Ishikawa (cell line): ENCODE measurements around the gene HSP90AB1.

ENCODE experiments used
- CEBPB ChIP-seq: IDR thresholded peaks from 2 replicates; pipeline ENCODE4 v1.6.1; 2012
- CREB1 ChIP-seq: IDR thresholded peaks from 2 replicates; pipeline ENCODE4 v1.6.1; 2012; ENCODE audit warnings: low read depth
- EGR1 ChIP-seq: IDR thresholded peaks from 2 replicates; pipeline ENCODE4 v1.6.1; 2012
- EP300 ChIP-seq: IDR thresholded peaks from 2 replicates; pipeline ENCODE4 v1.6.1; 2012; ENCODE audit warnings: borderline replicate concordance
- FOXM1 ChIP-seq: IDR thresholded peaks from 2 replicates; pipeline ENCODE4 v1.6.1; 2012; ENCODE audit warnings: low read depth, borderline replicate concordance
- NFIC ChIP-seq: IDR thresholded peaks from 2 replicates; pipeline ENCODE4 v1.6.1; 2012
- RAD21 ChIP-seq: IDR thresholded peaks from 2 replicates; pipeline ENCODE4 v1.6.1; 2012; ENCODE audit warnings: low read depth
- TAF1 ChIP-seq: IDR thresholded peaks from 2 replicates; pipeline ENCODE4 v1.6.1; 2012; ENCODE audit warnings: low read depth, mild to moderate bottlenecking
- TCF12 ChIP-seq: IDR thresholded peaks from 2 replicates; pipeline ENCODE4 v1.6.1; 2012; ENCODE audit warnings: low read depth
- TEAD4 ChIP-seq: IDR thresholded peaks from 2 replicates; pipeline ENCODE4 v1.6.1; 2012
- YY1 ChIP-seq: IDR thresholded peaks from 2 replicates; pipeline ENCODE4 v1.6.1; 2012; ENCODE audit warnings: low read depth
- ZBTB7A ChIP-seq: IDR thresholded peaks from 2 replicates; pipeline ENCODE4 v1.6.1; 2012; ENCODE audit warnings: low read depth
- TF ChIP-seq, protein P1 (sequence below): IDR thresholded peaks from 2 replicates; pipeline ENCODE4 v1.6.1; 2012
- TF ChIP-seq, protein P2 (sequence below): IDR thresholded peaks from 2 replicates; pipeline ENCODE4 v1.6.1; 2012; ENCODE audit warnings: low read depth, mild to moderate bottlenecking
- TF ChIP-seq, protein P3 (sequence below): IDR thresholded peaks from 2 replicates; pipeline ENCODE4 v1.6.1; 2012

HSP90AB1 gene

DNA sequence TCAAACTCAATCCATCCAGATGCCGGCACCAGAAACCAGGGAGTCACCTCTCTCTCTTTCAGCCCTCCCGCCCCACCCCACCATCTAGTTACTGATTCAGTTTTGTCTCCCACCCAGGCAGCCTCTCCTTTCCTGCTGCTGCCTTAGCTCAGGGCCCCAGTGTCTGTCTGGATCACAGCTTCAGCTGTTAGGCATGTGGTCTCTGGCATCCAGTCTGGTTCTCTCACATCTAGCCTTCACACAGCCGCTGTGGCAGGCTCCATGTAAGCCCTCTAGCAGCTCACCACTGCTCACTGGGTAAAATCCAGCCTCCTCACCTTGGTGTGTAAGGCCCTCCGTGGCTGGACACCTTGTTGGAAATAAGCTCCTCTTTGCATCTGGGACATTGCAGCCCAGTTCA lies 44.9 kb downstream of the HSP90AB1 start:
- no peak for TF ChIP-seq RAD21
- TF ChIP-seq EGR1, result no peak
- no peak for TF ChIP-seq TEAD4
- no peak for TF ChIP-seq TCF12
- no peak for TF ChIP-seq TAF1
- no peak for TF ChIP-seq CEBPB
- TF ChIP-seq FOXM1, result no peak
- TF ChIP-seq ZBTB7A, result no peak
- TF ChIP-seq, protein P1, sequence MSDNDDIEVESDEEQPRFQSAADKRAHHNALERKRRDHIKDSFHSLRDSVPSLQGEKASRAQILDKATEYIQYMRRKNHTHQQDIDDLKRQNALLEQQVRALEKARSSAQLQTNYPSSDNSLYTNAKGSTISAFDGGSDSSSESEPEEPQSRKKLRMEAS, result no peak
- TF ChIP-seq, protein P2, sequence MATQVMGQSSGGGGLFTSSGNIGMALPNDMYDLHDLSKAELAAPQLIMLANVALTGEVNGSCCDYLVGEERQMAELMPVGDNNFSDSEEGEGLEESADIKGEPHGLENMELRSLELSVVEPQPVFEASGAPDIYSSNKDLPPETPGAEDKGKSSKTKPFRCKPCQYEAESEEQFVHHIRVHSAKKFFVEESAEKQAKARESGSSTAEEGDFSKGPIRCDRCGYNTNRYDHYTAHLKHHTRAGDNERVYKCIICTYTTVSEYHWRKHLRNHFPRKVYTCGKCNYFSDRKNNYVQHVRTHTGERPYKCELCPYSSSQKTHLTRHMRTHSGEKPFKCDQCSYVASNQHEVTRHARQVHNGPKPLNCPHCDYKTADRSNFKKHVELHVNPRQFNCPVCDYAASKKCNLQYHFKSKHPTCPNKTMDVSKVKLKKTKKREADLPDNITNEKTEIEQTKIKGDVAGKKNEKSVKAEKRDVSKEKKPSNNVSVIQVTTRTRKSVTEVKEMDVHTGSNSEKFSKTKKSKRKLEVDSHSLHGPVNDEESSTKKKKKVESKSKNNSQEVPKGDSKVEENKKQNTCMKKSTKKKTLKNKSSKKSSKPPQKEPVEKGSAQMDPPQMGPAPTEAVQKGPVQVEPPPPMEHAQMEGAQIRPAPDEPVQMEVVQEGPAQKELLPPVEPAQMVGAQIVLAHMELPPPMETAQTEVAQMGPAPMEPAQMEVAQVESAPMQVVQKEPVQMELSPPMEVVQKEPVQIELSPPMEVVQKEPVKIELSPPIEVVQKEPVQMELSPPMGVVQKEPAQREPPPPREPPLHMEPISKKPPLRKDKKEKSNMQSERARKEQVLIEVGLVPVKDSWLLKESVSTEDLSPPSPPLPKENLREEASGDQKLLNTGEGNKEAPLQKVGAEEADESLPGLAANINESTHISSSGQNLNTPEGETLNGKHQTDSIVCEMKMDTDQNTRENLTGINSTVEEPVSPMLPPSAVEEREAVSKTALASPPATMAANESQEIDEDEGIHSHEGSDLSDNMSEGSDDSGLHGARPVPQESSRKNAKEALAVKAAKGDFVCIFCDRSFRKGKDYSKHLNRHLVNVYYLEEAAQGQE, result no peak
- no peak for TF ChIP-seq YY1
- TF ChIP-seq CREB1, result no peak
- TF ChIP-seq, protein P3, sequence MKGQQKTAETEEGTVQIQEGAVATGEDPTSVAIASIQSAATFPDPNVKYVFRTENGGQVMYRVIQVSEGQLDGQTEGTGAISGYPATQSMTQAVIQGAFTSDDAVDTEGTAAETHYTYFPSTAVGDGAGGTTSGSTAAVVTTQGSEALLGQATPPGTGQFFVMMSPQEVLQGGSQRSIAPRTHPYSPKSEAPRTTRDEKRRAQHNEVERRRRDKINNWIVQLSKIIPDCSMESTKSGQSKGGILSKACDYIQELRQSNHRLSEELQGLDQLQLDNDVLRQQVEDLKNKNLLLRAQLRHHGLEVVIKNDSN, result no peak
- TF ChIP-seq EP300, result no peak

DNA sequence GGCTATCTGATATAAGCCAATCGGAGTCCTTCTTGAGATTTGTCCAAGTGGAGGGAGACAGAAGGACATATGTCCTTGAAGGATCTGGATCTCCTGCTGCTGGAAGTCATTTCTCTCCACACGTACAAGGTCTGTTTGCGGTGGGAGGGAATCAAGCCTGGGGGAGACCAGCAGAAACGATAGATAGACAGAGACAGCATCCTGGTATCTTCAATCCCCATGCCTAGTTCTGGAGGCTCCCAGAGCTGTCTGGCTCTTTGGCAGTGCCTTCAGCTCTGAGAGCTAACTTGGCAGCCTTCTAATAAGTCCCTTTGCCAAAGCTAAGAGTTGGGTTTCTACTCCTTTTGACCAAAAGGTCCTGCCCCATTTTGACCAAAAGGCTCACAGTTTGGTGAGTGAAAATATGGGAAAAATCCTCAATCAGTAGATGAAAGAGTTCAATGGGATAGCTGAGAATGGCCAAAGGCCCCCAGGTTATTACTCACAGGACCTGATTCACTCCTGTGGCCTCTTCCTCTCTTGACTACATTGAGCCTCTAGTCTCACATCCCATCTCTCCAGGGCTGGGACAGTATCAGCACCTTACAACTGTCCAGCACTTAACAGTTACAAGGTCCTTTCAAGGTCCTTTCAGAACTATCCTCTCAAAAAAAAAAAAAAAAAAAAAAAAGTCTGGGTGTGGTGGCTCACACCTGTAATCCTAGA lies 45.9 kb downstream of the HSP90AB1 start:
- TF ChIP-seq TCF12 (no peak), TAF1 (no peak), FOXM1 (no peak), EGR1 (no peak), NFIC (no peak), CEBPB (no peak), CREB1 (no peak)
- TF ChIP-seq, protein P2, result no peak
- TF ChIP-seq, protein P3, result no peak

DNA sequence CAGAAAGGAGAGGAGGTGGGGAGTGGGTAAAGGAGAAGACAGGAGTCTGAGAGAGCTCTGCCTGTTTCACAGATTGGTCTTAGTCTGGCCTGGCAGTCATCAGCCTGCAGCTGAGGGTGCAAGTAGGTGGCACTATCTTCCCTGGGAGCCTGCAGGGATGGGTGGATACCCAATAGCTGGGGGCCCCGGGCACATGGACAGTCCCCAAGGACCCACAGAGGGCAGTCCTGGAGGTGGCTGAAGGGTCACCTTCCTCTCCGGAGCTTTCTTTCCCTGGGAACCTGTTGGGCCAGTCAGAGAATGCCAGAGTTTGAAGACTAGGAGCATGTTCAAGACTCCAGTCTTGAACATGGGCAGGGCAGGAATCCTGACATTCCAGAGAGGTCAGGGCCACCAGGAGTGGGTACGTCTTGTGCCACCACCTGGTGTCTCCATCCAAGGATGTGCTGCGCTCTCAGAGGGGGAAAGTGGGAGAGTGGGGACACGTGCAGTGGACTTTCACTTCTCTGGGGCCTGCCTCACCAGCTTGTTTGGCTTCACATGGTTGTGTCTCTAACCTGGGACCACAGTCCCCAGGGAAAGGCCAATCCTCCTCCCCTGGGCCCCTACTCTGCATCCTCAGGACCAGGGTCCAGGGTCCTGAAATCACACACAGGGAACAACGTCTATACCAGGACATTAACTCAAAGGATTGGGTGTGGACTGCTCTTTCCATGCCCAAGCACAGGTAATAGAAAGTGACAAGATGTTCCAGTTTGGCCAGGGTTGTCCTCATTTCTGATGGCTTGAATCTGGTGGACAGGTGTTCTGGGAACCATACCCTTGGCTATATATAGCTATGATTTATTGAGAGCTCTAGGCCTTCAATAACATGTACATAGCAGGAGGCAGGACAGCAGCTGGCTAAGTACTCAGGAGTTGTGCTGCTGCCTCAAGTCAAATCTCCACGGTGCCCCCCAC lies 48.2 kb downstream of the HSP90AB1 start:
- TF ChIP-seq FOXM1 (no peak), CREB1 (no peak), ZBTB7A (no peak), TCF12 (no peak), CEBPB (no peak), RAD21 (no peak)

DNA sequence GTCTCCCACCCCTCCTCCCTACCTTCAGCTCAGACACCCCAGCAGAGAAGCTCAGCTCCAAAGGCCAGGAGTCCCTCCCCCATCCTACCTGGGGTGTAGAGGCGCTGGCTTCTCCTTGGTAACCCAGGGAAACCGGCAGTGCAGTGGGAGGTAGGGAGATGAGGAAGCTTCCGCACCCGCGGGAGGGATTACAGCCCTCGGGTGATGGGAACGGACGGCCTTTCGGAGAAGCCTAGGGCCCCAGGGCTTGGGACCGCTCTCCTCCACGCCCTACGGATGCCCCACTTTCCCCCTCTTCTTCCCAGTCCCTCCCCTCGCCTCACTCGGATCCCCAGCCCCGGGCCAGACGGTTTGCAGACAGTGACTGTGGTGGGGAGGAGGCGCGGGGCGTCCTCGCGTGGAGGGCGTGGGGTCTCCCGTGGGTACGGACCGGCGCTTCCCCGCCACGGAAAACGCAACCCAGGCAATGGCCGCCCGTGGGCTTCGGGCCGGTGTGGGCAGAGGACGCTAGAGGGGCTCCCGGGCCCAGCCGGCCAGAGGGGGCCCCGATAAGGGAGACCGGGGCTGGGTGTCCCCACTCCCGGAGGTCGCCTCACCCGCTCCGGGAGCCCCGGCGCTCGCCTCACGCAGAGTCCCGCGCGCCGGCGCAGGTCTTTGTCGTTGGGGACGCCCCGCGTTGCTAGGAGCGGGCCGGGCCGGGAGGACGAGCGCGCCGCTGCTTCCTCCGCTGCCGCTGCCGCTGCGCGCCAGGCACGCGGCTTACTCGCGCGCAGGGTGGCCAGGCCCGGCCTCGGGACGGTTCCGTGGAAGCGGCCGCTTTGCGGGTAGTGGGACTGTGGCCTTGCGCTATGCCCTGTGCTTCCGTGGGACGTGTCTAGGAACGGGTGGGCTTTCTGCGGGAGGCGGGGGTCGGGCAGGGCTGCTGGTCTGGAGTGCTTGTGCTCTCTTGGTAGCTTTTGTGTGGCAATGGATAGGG lies 50.5 kb downstream of the HSP90AB1 start:
- no peak for TF ChIP-seq ZBTB7A
- TF ChIP-seq EGR1, result no peak
- TF ChIP-seq, protein P1, result 0 out of 2 replicates have a peak, but pooled peaks have one; percentile 46
- TF ChIP-seq, protein P2, result no peak
- TF ChIP-seq EP300, result no peak
- no peak for TF ChIP-seq TCF12
